ENCODE measurements around the gene TMCC2.

Gene TMCC2

DNA sequence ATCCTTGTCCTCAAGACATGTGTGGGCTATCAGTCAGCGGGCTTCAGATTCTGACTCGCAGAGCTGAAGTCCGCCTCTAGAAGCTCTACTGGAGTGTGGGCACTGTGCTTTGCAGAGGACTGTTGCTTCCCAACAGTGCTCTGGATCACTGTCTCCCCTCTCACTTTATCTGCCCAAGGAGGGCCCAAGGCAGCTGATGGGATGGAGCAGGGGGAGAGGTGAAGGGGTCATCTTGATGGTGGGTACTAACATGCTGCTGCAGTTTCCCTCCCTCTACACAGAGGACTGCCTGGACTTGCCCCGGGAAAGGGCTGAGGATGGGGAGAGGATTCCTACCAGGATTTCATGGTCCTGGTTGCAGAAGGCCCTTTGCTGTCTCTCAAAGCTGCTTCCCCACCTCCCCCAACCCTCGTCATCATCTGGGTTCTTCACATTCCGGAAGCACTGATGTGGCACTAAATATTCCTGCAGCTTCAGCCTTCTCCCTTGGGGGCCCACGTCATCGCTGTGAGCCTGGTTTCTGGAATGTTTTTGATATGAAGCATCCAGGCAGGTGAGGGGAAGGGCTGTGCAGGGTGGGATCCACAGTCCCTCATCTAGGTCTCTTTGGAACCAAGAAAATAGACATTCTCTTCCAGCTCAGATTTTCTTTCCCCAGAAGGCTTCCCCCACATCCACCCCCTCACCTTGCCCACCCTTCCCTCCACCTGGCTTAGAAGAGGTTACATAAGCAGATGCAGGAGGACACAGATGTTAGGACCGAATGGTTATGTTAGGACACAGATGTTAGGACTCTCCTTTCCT lies 70.6 kb downstream of the TMCC2 start:
- Histone ChIP-seq H3K9ac (ENCODE audit: low read depth, low read length) (no peak overlapping the region), H3K4me1 (ENCODE audit: control insufficient read depth, insufficient read depth, low read length) (peaks cover 60% of the 10 kb centered on the region), H3K9me3 (ENCODE audit: control insufficient read depth, insufficient read depth, low read length) (no peaks in the 10 kb centered on the region), H3K4me3 (ENCODE audit: low read depth, low read length) (no peak overlapping the region), H3K27ac (ENCODE audit: low read depth, low read length) (peak overlapping the region; percentile 94), H3K36me3 (ENCODE audit: control insufficient read depth, insufficient read depth, low read length) (peaks cover 7% of the 10 kb centered on the region), H3K27me3 (ENCODE audit: control insufficient read depth, insufficient read depth, low read length) (no peaks in the 10 kb centered on the region)

DNA sequence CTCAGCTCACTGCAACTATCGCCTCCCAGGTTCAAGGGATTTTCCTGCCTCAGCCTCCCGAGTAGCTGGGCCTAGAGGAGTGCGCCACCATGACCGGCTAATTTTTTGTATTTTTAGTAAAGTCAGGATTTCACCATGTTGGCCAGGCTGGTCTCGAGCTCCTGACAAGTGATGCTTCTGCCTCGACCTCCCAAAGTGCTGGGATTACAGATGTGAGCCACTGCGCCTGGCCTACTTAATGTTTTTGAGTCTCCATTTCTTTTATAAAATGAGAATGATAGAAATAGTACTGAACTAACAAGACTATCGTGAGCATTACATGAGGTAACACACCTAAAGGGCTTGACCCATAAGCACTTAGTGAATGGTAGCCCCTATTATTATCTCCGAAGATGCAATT lies 72.4 kb downstream of the TMCC2 start:
- peak overlapping the region; percentile 100 for H3K27ac ChIP-seq (ENCODE audit: low read depth, low read length)
- H3K36me3 ChIP-seq (ENCODE audit: control insufficient read depth, insufficient read depth, low read length): peaks cover 24% of the 10 kb centered on the region
- peaks cover 42% of the 10 kb centered on the region for H3K4me1 ChIP-seq (ENCODE audit: control insufficient read depth, insufficient read depth, low read length)
- H3K9ac ChIP-seq (ENCODE audit: low read depth, low read length): no peak overlapping the region
- H3K4me3 ChIP-seq (ENCODE audit: low read depth, low read length): no peak overlapping the region
- H3K27me3 ChIP-seq (ENCODE audit: control insufficient read depth, insufficient read depth, low read length): no peaks in the 10 kb centered on the region
- no peaks in the 10 kb centered on the region for H3K9me3 ChIP-seq (ENCODE audit: control insufficient read depth, insufficient read depth, low read length)

DNA sequence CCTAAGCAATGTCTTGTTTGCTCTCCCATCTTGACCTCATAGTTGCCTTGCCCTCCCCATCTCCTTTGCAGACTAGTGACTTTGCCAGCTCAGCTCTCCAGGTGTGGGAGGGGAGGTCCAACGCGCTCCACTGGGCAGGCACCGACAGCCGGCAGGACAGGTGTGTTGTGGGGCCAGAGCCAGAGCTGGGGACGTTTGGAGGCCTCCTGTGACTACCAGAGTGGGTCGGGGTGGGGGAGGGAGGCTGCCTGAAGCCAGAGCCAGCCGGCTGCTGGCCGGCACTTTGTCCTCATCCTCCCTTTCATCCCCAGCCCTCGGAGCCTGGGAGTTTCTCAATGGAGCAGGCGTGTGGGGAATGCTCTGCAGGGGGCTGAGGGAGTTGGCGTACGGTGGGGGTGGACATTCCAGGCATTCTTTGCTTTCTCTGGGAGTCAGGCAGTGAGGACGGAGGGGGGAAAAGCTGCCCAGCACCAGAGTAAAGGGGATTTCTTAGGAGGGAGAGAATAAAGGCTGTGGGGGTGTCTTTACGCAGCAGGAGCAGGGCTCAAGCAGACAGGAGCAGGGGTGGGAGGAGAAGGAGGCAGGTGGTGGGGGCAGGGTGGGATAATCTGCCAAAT lies 73.6 kb downstream of the TMCC2 start:
- Histone ChIP-seq H3K36me3 (ENCODE audit: control insufficient read depth, insufficient read depth, low read length) (peaks cover 34% of the 10 kb centered on the region), H3K27me3 (ENCODE audit: control insufficient read depth, insufficient read depth, low read length) (no peaks in the 10 kb centered on the region), H3K4me1 (ENCODE audit: control insufficient read depth, insufficient read depth, low read length) (peaks cover 34% of the 10 kb centered on the region), H3K4me3 (ENCODE audit: low read depth, low read length) (peak overlapping the region; percentile 46), H3K9me3 (ENCODE audit: control insufficient read depth, insufficient read depth, low read length) (no peaks in the 10 kb centered on the region), H3K27ac (ENCODE audit: low read depth, low read length) (peak overlapping the region; percentile 100), H3K9ac (ENCODE audit: low read depth, low read length) (peak overlapping the region; percentile 86)

DNA sequence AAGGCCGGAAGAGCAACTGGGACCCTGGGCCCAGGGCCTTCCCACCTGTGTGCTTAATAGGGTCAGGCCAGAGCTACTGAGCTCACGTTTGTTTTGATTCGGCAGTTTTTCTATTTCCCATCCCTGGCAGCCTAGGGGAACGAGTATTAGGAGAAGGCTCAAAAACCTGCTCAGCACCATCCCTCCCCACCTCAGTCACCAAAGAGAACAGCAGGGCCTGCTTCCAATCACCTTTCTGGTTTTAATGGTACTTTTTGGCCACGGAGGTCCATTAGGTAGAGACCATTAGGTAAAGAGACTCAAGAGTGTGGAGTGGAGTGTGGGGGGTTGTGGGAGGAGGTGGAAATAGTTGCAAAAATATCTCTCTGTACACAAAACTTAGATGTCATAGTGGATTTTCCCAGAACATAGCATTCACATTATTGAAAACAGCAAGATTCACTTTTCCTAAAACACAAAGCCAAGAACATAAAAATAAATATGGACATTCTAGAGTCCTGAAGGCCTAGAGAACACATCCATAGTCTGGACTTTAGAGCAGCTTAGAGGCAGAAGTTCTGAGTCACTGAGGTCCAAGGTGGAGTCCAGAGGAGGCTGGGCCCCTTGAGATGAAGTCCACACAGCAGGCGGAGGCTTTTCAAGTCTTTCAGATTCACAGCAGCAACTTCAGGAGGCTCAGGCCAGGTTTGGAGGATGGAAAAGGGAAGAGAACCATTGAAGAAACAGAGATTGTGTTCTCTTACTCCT lies 74.3 kb downstream of the TMCC2 start:
- Histone ChIP-seq H3K9me3 (ENCODE audit: control insufficient read depth, insufficient read depth, low read length) (no peaks in the 10 kb centered on the region), H3K4me3 (ENCODE audit: low read depth, low read length) (peak overlapping the region; percentile 29), H3K27me3 (ENCODE audit: control insufficient read depth, insufficient read depth, low read length) (no peaks in the 10 kb centered on the region), H3K36me3 (ENCODE audit: control insufficient read depth, insufficient read depth, low read length) (peaks cover 41% of the 10 kb centered on the region), H3K4me1 (ENCODE audit: control insufficient read depth, insufficient read depth, low read length) (peaks cover 34% of the 10 kb centered on the region), H3K9ac (ENCODE audit: low read depth, low read length) (peak overlapping the region; percentile 63), H3K27ac (ENCODE audit: low read depth, low read length) (peak overlapping the region; percentile 100)

DNA sequence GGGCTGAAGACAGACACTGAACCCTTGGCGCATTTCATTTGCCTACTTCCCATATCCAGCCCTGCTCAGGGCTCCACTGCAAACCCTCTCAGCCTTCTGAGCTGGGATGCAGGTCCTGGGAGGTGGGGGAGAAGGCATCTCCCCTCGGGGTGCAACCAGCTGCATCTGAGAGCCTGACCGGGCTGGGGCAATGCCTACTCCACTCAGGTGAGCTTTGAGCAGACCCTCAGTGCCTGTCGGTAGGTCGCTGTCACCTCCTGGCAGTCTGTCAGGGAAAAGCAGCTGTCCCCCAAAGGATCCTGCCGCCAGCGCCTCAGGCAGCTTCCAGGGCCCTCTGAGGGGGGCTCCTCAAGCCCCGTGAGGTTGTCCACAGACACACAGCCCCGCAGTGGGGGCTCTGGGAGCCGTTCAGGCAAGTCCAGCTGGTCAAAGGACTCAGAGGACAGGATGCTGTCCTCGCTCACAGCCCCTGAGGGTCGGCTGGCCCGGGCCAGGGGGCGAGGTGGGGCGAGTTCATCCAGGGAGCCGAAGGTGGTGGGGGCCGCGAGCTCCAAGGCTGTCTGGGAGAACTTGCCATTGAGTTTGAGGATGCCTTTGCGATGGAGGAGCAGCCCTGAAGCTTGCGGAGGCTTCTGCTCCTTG lies 75.6 kb downstream of the TMCC2 start:
- Histone ChIP-seq H3K36me3 (ENCODE audit: control insufficient read depth, insufficient read depth, low read length) (peaks cover 54% of the 10 kb centered on the region), H3K9ac (ENCODE audit: low read depth, low read length) (no peak overlapping the region)

DNA sequence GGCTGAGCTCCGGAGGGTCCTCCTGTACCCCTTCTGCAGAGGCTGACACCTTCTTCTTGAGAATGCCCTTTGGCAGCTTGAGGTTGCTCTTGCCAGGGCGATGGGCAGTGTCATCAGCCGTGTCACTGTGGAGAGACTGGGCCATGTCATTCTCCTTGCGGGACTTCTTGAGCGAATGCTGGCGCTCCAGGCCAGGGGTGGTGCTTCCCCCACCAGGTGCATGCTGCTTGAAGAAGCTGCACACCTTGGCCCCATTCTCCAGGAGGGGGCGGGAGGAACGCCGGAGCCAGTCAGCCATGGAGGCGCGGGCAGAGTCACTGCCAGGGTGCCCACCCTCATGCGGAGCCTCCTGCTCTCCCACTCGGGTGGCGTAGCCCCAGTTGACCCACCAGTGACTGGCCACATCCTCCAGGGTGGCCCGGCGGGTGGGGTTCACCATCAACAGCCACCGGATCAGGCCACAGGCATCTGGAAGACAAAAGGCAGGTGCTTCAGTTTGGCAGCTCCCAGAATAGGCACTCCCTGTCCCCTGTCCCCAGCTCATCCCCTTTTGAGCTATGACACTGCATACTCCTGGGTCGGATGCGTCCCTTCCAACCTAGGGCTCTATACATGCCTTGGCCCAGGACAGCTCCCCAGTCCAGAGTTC lies 76.4 kb downstream of the TMCC2 start:
- peaks cover 62% of the 10 kb centered on the region for H3K36me3 ChIP-seq (ENCODE audit: control insufficient read depth, insufficient read depth, low read length)
- H3K4me3 ChIP-seq (ENCODE audit: low read depth, low read length): no peak overlapping the region
- no peaks in the 10 kb centered on the region for H3K9me3 ChIP-seq (ENCODE audit: control insufficient read depth, insufficient read depth, low read length)
- peaks cover 21% of the 10 kb centered on the region for H3K4me1 ChIP-seq (ENCODE audit: control insufficient read depth, insufficient read depth, low read length)
- H3K27me3 ChIP-seq (ENCODE audit: control insufficient read depth, insufficient read depth, low read length): no peaks in the 10 kb centered on the region
- H3K27ac ChIP-seq (ENCODE audit: low read depth, low read length): peak overlapping the region; percentile 65
- H3K9ac ChIP-seq (ENCODE audit: low read depth, low read length): no peak overlapping the region

More for the DNA sequence above, 75.6 kb downstream of the TMCC2 start:
- H3K4me3 ChIP-seq (ENCODE audit: low read depth, low read length): no peak overlapping the region
- H3K4me1 ChIP-seq (ENCODE audit: control insufficient read depth, insufficient read depth, low read length): peaks cover 28% of the 10 kb centered on the region
- H3K27ac ChIP-seq (ENCODE audit: low read depth, low read length): peak overlapping the region; percentile 65
- no peaks in the 10 kb centered on the region for H3K27me3 ChIP-seq (ENCODE audit: control insufficient read depth, insufficient read depth, low read length)
- H3K9me3 ChIP-seq (ENCODE audit: control insufficient read depth, insufficient read depth, low read length): no peaks in the 10 kb centered on the region

DNA sequence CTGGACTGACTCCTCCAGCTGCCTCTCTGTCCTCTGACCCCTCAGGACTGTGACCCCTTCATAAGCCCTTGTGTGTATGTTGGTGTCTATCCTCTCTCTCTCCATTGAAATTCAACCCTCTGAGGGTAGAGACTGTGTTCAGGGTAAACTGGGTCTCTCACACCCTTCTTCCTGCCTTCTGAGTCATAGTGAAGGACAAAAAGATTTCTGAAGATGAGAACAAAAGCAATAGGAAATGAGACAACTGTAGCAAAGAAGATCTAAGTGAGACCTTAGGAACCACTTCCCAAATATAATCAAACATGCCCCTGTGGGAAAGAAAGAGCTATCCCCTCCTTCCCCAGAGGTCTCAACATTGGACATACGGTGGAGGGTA lies 76.9 kb downstream of the TMCC2 start:
- no peak overlapping the region for H3K27ac ChIP-seq (ENCODE audit: low read depth, low read length)
- no peaks in the 10 kb centered on the region for H3K27me3 ChIP-seq (ENCODE audit: control insufficient read depth, insufficient read depth, low read length)
- H3K36me3 ChIP-seq (ENCODE audit: control insufficient read depth, insufficient read depth, low read length): peaks cover 67% of the 10 kb centered on the region

DNA sequence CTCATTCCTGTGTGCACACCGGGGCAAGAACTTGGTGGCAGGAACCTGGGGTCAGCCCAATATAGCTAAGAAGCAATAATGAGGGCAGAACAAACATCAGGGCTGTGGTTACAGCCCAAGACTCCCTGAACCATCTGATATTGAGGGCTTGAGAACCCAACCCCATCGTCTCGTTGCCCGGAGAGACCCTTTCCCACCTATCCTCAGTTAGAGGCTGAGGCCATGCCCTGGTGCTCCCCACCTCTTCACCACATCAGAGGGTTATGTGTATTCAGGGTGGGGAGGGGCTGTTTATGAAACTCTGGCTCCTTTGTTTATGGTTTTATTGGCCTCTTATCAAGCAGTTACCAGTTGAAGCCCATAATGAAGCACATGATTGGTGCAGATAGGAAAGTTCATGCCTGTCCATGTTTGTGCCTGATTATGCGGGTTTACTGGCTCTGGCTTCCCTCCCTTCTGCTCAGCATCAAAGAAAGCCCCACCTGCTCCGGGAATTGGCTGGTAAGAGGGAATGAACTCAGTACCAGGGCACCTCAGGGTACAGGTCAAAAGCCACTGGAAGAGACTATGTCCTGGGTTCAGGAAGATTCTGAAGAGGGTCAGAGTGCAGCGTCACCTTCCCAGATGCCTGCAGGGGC lies 79.3 kb downstream of the TMCC2 start:
- Histone ChIP-seq H3K27me3 (ENCODE audit: control insufficient read depth, insufficient read depth, low read length) (no peaks in the 10 kb centered on the region), H3K36me3 (ENCODE audit: control insufficient read depth, insufficient read depth, low read length) (peaks cover 91% of the 10 kb centered on the region), H3K4me1 (ENCODE audit: control insufficient read depth, insufficient read depth, low read length) (peaks cover 9% of the 10 kb centered on the region), H3K4me3 (ENCODE audit: low read depth, low read length) (no peak overlapping the region), H3K9ac (ENCODE audit: low read depth, low read length) (no peak overlapping the region), H3K27ac (ENCODE audit: low read depth, low read length) (no peak overlapping the region), H3K9me3 (ENCODE audit: control insufficient read depth, insufficient read depth, low read length) (no peaks in the 10 kb centered on the region)

More for the DNA sequence above, 76.9 kb downstream of the TMCC2 start:
- no peaks in the 10 kb centered on the region for H3K9me3 ChIP-seq (ENCODE audit: control insufficient read depth, insufficient read depth, low read length)
- no peak overlapping the region for H3K9ac ChIP-seq (ENCODE audit: low read depth, low read length)
- H3K4me1 ChIP-seq (ENCODE audit: control insufficient read depth, insufficient read depth, low read length): peaks cover 21% of the 10 kb centered on the region
- no peak overlapping the region for H3K4me3 ChIP-seq (ENCODE audit: low read depth, low read length)

DNA sequence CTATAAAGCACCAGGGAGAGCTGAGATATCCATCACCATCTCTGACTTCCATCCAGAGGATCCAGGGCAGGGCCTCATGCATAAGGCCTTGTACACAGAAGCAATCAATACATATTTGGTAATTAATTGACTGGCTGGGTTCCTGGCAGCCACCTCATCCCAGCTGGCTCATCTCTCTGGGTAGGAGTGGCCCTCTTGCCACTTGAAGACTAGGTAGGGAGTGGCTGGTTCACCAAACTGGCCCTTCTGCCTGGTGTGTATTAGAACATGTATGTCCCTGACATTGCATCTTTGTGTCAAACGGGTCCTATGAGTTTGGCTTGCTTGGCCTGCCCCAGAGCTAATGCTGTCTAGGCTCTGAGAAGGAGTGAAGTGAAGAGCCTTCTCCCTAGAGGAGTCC lies 82.0 kb downstream of the TMCC2 start:
- Histone ChIP-seq H3K27ac (ENCODE audit: low read depth, low read length) (no peak overlapping the region), H3K9me3 (ENCODE audit: control insufficient read depth, insufficient read depth, low read length) (no peaks in the 10 kb centered on the region), H3K36me3 (ENCODE audit: control insufficient read depth, insufficient read depth, low read length) (peaks cover 71% of the 10 kb centered on the region), H3K9ac (ENCODE audit: low read depth, low read length) (no peak overlapping the region), H3K4me1 (ENCODE audit: control insufficient read depth, insufficient read depth, low read length) (peaks cover 30% of the 10 kb centered on the region), H3K4me3 (ENCODE audit: low read depth, low read length) (no peak overlapping the region), H3K27me3 (ENCODE audit: control insufficient read depth, insufficient read depth, low read length) (no peaks in the 10 kb centered on the region)
